Smooth muscle cell (in vitro differentiated cells): ENCODE data around the gene SELENOF. TPM values are rescaled to one million over a fixed set of nuclear protein-coding genes. Genes with fewer than 3 reads are reported as not detected.

Source experiments
- DNase-seq: peaks from one replicate; lab custom pipeline; 2025; ENCODE audit not compliant: unreplicated experiment; lab: John Stamatoyannopoulos, UW
- H2AFZ ChIP-seq: fragments of 200-600 bp; sonication (generic); 2 replicates; pipeline ENCODE4 v1.6.0; 2016; ENCODE audit warnings: antibody characterized with exemption, low read depth, mild to moderate bottlenecking
- H3F3A ChIP-seq: fragments of 200-600 bp; sonication (generic); 2 replicates; pipeline ENCODE4 v1.6.0; 2017; ENCODE audit warnings: antibody characterized with exemption, low read depth
- H3K27ac ChIP-seq: fragments of 200-600 bp; sonication (generic); 2 replicates; pipeline ENCODE4 v1.5.1; 2016; ENCODE audit warnings: low read depth, mild to moderate bottlenecking
- H3K27me3 ChIP-seq: fragments of 200-600 bp; sonication (generic); 2 replicates; pipeline ENCODE4 v1.6.1; 2016; ENCODE audit warnings: low read depth, mild to moderate bottlenecking
- H3K36me3 ChIP-seq: fragments of 200-600 bp; sonication (generic); 2 replicates; pipeline ENCODE4 v1.5.1; 2016; ENCODE audit warnings: low read depth
- H3K4me1 ChIP-seq: fragments of 200-600 bp; sonication (generic); 2 replicates; pipeline ENCODE4 v1.5.1; 2016; ENCODE audit warnings: low read depth
- H3K4me2 ChIP-seq: fragments of 200-600 bp; sonication (generic); 2 replicates; pipeline ENCODE4 v1.6.0; 2016; ENCODE audit warnings: mild to moderate bottlenecking
- H3K4me3 ChIP-seq: fragments of 200-600 bp; sonication (generic); 2 replicates; pipeline ENCODE4 v1.5.1; 2016; ENCODE audit warnings: mild to moderate bottlenecking
- H3K79me2 ChIP-seq: fragments of 200-600 bp; sonication (generic); 2 replicates; pipeline ENCODE4 v1.6.0; 2016; ENCODE audit warnings: low read depth, mild to moderate bottlenecking
- H3K9ac ChIP-seq: fragments of 200-600 bp; sonication (generic); 2 replicates; pipeline ENCODE4 v1.6.0; 2016; ENCODE audit warnings: low read depth
- H3K9me3 ChIP-seq: fragments of 200-600 bp; sonication (generic); replicated peaks from 2 replicates; pipeline ENCODE4 v1.5.1; 2016; ENCODE audit warnings: low read depth
- H4K20me1 ChIP-seq: fragments of 200-600 bp; sonication (generic); 2 replicates; pipeline ENCODE4 v1.6.0; 2016; ENCODE audit warnings: low read depth
- WGBS: methylation state at CpG from one replicate; pipeline ENCODE4 v1.1.7; 2016; ENCODE audit warnings: low lambda C conversion rate; 5-methylcytosine and 5-hydroxymethylcytosine counted together
- polyA plus RNA-seq: library from polyadenylated mRNA; unstranded; fragments of >200 nt; fragmentation: Nextera tagmentation; extraction: Ambion mirVana; gene quantifications from 2 replicates; pipeline ENCODE4 v1.2.1, GENCODE V29; 2016
- total RNA-seq: library from RNA; depleted of rRNA; stranded (reverse); fragments of >200 nt; gene quantifications from 2 replicates; pipeline ENCODE4 v1.2.3, GENCODE V29; 2014
- TF ChIP-seq, protein P1 (sequence below): fragments of 200-600 bp; sonication (generic); IDR thresholded peaks from 2 replicates; pipeline ENCODE4 v1.5.1; 2017; ENCODE audit warnings: borderline replicate concordance, mild to moderate bottlenecking, antibody characterized with exemption; ENCODE audit not compliant: insufficient read depth, poor library complexity, severe bottlenecking

Gene SELENOF
- total and polyA plus RNA-seq, 2 experiments from 2014 or later, result 185 to 252 TPM

DNA sequence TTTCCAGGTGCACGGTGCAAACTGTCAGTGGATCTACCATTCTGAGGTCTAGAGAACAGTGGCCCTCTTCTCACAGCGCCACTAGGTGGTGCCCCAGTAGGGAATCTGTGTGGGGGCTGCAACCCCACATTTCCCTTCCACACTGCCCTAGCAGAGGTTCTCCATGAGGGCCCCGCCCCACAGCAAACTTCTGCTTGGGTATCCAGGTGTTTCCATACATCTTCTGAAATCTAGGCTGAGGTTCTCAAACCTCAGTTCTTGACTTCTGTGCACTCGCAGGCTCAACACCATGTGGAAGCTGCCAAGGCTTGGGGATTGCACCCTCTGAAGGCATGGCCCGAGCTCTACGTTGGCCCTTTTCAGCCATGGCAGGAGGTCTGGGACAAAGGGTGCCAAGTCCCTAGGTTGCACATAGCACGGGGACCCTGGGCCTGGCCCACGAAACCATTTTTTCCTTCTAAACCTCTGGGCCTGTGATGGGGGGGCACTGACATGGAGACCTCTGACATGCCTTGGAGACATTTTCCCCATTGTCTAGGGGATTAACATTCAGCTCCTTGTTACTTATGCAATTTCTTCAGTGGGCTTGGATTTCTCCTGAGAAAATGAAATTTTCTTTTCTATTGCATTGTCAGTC, 10.5 kb upstream of the SELENOF start:
- WGBS, result 100% methylated on average over 8 of the region's 8 CpGs
- DNase-seq, result no peak
- H3K4me1 ChIP-seq, result no peaks in the 10 kb centered on the region
- H4K20me1 ChIP-seq, result peaks cover 27% of the 10 kb centered on the region
- H3F3A ChIP-seq, result no peaks in the 10 kb centered on the region
- TF ChIP-seq, protein P1, sequence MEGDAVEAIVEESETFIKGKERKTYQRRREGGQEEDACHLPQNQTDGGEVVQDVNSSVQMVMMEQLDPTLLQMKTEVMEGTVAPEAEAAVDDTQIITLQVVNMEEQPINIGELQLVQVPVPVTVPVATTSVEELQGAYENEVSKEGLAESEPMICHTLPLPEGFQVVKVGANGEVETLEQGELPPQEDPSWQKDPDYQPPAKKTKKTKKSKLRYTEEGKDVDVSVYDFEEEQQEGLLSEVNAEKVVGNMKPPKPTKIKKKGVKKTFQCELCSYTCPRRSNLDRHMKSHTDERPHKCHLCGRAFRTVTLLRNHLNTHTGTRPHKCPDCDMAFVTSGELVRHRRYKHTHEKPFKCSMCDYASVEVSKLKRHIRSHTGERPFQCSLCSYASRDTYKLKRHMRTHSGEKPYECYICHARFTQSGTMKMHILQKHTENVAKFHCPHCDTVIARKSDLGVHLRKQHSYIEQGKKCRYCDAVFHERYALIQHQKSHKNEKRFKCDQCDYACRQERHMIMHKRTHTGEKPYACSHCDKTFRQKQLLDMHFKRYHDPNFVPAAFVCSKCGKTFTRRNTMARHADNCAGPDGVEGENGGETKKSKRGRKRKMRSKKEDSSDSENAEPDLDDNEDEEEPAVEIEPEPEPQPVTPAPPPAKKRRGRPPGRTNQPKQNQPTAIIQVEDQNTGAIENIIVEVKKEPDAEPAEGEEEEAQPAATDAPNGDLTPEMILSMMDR, result no peak
- no peak overlapping the region for H3K27ac ChIP-seq
- no peaks in the 10 kb centered on the region for H3K36me3 ChIP-seq
- no peaks in the 10 kb centered on the region for H3K27me3 ChIP-seq
- H3K4me3 ChIP-seq, result no peak overlapping the region
- H2AFZ ChIP-seq, result no peak overlapping the region
- peaks cover 13% of the 10 kb centered on the region for H3K9me3 ChIP-seq
- no peak overlapping the region for H3K9ac ChIP-seq
- no peak overlapping the region for H3K4me2 ChIP-seq
- peaks cover 100% of the 10 kb centered on the region for H3K79me2 ChIP-seq

DNA sequence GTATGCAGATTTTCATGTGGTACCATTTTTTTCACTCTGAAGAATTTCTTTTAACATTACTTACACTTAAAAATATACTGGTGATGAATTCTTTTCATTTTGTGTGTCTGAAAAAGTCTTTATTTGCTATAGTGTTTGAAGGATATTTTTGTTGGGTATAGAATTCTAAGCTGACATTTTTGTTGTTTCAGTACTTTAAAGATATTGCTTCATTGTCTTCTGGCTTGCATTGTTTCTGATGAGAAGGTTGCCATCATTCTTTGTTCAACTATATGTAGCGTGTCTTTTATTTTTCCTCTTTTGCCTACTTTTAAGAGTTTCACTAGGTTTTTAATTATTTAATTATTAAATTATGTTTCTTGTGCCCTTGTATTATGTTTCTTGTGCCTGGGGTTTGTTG, 8.5 kb upstream of the SELENOF start:
- Histone ChIP-seq H3K9me3 (peaks cover 13% of the 10 kb centered on the region), H3K4me1 (no peaks in the 10 kb centered on the region), H3F3A (no peaks in the 10 kb centered on the region), H3K4me3 (no peak overlapping the region), H2AFZ (no peak overlapping the region), H3K9ac (no peak overlapping the region), H3K4me2 (no peak overlapping the region), H3K36me3 (no peaks in the 10 kb centered on the region), H3K27ac (no peak overlapping the region), H4K20me1 (peaks cover 18% of the 10 kb centered on the region), H3K79me2 (peaks cover 100% of the 10 kb centered on the region), H3K27me3 (no peaks in the 10 kb centered on the region)
- no peak for DNase-seq
- WGBS, result 97% methylated on average over 1 of the region's 1 CpG
- TF ChIP-seq, protein P1, result no peak

DNA sequence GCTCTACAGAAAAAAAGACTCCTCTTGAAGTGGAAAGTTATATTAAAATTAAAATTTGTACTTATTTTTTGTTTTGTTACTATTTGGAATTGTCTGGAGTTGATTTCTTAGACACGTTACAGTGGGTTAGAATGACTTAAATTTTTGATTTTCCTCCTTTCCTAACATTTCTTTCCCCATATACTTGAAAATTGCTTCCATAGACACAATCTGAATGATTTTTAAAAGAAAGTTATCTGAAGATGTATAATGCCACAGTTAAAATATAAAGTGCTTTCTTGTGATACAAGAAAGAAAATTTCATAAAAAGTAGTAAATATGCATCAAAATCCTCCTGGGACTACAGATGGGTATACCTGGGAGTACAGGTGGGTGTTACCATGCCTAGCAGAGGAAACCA, 2.8 kb upstream of the SELENOF start:
- Histone ChIP-seq H3K9me3 (peaks cover 3% of the 10 kb centered on the region), H3K4me3 (peak overlapping the region; percentile 83), H3K27ac (no peak overlapping the region), H3K36me3 (no peaks in the 10 kb centered on the region), H4K20me1 (peaks cover 35% of the 10 kb centered on the region), H3K4me1 (peaks cover 18% of the 10 kb centered on the region), H3K4me2 (peak overlapping the region; percentile 86), H3K9ac (no peak overlapping the region), H3K79me2 (peaks cover 88% of the 10 kb centered on the region), H3K27me3 (no peaks in the 10 kb centered on the region), H3F3A (no peaks in the 10 kb centered on the region), H2AFZ (no peak overlapping the region)
- TF ChIP-seq, protein P1, result no peak
- 94% methylated on average over 1 of the region's 1 CpG for WGBS
- no peak for DNase-seq

DNA sequence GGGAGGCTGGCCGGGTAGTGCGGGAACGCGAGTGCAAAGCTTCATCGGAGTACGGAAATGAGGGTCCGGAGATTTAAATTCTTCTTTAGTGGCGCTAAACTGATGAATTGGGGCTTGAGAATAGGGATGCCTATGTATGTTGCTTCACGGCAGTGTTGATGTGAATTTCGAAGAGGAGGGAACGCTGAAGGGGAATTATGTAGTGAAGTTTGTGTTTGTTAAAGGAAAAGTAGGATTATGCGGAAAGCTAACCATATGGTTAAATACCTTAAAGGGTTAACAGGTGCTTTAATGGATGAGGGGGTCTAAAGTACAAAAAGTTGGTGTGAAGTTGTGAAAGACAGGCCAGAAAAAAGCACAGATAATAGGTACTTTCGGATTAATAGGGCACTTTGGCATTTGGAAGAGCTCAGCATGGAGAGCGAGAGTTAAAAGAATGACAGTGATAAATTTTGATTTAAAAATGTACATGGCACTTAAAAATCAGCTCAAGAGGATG, 1.9 kb upstream of the SELENOF start:
- no peak for DNase-seq
- Histone ChIP-seq H3K4me3 (peak overlapping the region; percentile 83), H2AFZ (peak overlapping the region; percentile 92), H3K79me2 (peaks cover 88% of the 10 kb centered on the region), H3K27me3 (no peaks in the 10 kb centered on the region), H3K27ac (peak overlapping the region; percentile 64), H3K9ac (peak overlapping the region; percentile 76), H3K36me3 (no peaks in the 10 kb centered on the region), H3F3A (no peaks in the 10 kb centered on the region), H3K4me1 (peaks cover 18% of the 10 kb centered on the region), H3K4me2 (peak overlapping the region; percentile 86), H4K20me1 (peaks cover 45% of the 10 kb centered on the region), H3K9me3 (no peaks in the 10 kb centered on the region)
- TF ChIP-seq, protein P1, result no peak
- WGBS, result 4% methylated on average over 14 of the region's 14 CpGs
